ENCODE measurements around the gene FBXW11. TPM values are rescaled to one million over a fixed set of nuclear protein-coding genes. Genes with fewer than 3 reads are reported as not detected.

FBXW11 gene
- total RNA-seq, 1 donor from 2014 or later: 52.7 TPM

- TF ChIP-seq, protein P1, sequence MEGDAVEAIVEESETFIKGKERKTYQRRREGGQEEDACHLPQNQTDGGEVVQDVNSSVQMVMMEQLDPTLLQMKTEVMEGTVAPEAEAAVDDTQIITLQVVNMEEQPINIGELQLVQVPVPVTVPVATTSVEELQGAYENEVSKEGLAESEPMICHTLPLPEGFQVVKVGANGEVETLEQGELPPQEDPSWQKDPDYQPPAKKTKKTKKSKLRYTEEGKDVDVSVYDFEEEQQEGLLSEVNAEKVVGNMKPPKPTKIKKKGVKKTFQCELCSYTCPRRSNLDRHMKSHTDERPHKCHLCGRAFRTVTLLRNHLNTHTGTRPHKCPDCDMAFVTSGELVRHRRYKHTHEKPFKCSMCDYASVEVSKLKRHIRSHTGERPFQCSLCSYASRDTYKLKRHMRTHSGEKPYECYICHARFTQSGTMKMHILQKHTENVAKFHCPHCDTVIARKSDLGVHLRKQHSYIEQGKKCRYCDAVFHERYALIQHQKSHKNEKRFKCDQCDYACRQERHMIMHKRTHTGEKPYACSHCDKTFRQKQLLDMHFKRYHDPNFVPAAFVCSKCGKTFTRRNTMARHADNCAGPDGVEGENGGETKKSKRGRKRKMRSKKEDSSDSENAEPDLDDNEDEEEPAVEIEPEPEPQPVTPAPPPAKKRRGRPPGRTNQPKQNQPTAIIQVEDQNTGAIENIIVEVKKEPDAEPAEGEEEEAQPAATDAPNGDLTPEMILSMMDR (IDR thresholded peaks at IDR 0.05): no peak
- POLR2A ChIA-PET: no interaction called here
- CTCF ChIA-PET: no interaction called here
- Mint-ChIP-seq H3K4me1 (no peaks in the 10 kb centered on the region), H3K36me3 (ENCODE audit: low read depth) (peaks cover 5% of the 10 kb centered on the region), H3K27ac (no peak overlapping the region), H3K4me3 (no peak overlapping the region), H3K27me3 (no peaks in the 10 kb centered on the region), H3K9me3 (peaks cover 23% of the 10 kb centered on the region)
- DNase-seq (no peak), ATAC-seq (ENCODE audit: low read depth) (no peak)
- intact Hi-C loops (cut with micrococcal nuclease): no loop called here
Measured at GRCh38 chr5:171832775-171833174, 173.7 kb downstream of the FBXW11 start.

DNA sequence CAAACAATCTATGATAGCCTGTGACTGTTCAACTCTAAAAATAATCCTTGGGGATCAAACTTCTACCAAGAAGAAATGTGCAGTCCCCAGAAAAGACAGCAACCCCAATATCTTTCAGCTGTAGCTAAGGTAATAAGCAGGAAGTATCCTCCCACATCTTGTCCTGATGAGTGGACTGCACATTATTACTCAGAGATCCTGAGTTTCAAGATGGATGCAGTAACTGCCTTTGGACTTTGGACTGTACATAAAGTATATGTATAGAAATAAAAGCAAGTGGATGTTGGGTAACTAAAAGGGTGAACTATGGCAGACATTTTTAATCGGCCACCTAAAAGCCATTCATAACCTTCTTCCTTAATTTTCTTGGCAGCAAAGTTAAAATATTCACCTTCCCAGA is 175.8 kb downstream of the FBXW11 start:
- intact Hi-C loops (cut with micrococcal nuclease): no loop called here
- TF ChIP-seq, protein P1 (IDR thresholded peaks at IDR 0.05): no peak
- CTCF ChIA-PET: no interaction called here
- no peaks in the 10 kb centered on the region for H3K4me1 Mint-ChIP-seq
- H3K4me3 Mint-ChIP-seq: no peak overlapping the region
- POLR2A ChIA-PET: no interaction called here
- H3K27ac Mint-ChIP-seq: no peak overlapping the region
- ATAC-seq (ENCODE audit: low read depth) (no peak), DNase-seq (no peak)
- peaks cover 5% of the 10 kb centered on the region for H3K36me3 Mint-ChIP-seq (ENCODE audit: low read depth)
- no peaks in the 10 kb centered on the region for H3K27me3 Mint-ChIP-seq
- peaks cover 23% of the 10 kb centered on the region for H3K9me3 Mint-ChIP-seq

- TF ChIP-seq, protein P1 (IDR thresholded peaks at IDR 0.05): no peak
- intact Hi-C loops (cut with micrococcal nuclease): no loop called here
- H3K27me3 Mint-ChIP-seq: no peaks in the 10 kb centered on the region
- ChIA-PET CTCF (no interaction called here), POLR2A (no interaction called here)
- DNase-seq (no peak), ATAC-seq (ENCODE audit: low read depth) (no peak)
- H3K36me3 Mint-ChIP-seq (ENCODE audit: low read depth): peaks cover 2% of the 10 kb centered on the region
- peaks cover 13% of the 10 kb centered on the region for H3K9me3 Mint-ChIP-seq
- H3K4me3 Mint-ChIP-seq: no peak overlapping the region
- H3K4me1 Mint-ChIP-seq: no peaks in the 10 kb centered on the region
- H3K27ac Mint-ChIP-seq: no peak overlapping the region
Measured at GRCh38 chr5:171827162-171827561, 179.3 kb downstream of the FBXW11 start.

DNA sequence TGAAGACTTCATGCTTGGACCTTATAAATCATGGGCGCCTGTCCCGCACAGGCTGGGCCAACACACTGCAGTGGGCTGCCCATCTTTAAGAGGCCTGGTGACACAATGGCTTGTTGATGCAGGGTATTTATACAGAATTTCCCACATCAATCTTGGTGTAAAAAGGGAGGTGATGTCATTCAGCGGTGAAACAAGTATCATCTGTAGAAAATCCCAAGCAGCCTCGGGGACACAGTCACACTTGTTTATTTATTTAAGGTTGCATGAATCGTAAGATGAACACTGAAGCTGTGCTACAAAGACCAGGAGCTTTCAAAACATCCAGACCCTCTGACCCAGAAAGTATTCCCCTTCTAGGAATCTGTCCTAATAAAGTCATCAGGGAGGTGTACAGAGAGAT is 180.3 kb downstream of the FBXW11 start:
- TF ChIP-seq, protein P1 (IDR thresholded peaks at IDR 0.05): no peak
- no peaks in the 10 kb centered on the region for H3K27me3 Mint-ChIP-seq
- no peak overlapping the region for H3K27ac Mint-ChIP-seq
- no peak for DNase-seq
- no peak overlapping the region for H3K4me3 Mint-ChIP-seq
- POLR2A ChIA-PET: no interaction called here
- H3K4me1 Mint-ChIP-seq: no peaks in the 10 kb centered on the region
- no peak for ATAC-seq (ENCODE audit: low read depth)
- H3K9me3 Mint-ChIP-seq: peaks cover 3% of the 10 kb centered on the region
- no peaks in the 10 kb centered on the region for H3K36me3 Mint-ChIP-seq (ENCODE audit: low read depth)
- intact Hi-C loops (cut with micrococcal nuclease): no loop called here
- CTCF ChIA-PET: no interaction called here

DNA sequence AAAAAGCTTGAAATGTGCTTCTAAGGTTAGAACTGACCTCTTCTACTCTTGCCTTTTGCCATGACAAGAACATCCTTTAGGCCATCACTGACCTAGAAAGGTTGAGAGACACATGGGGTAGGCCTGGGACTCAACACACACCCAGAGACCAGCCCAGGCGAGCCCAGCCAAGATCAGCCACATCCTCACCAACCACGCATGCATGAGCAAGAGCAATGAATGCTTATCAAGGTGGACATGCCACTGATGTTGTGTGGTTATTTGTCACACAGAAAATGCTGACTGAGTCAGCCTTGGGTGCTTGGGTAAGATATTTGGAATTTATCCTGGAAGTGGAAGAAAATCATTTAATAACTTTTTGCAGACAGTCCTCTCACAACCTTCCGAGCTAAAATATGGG is 181.4 kb downstream of the FBXW11 start:
- no peaks in the 10 kb centered on the region for H3K36me3 Mint-ChIP-seq (ENCODE audit: low read depth)
- H3K4me3 Mint-ChIP-seq: no peak overlapping the region
- peaks cover under 1% of the 10 kb centered on the region for H3K9me3 Mint-ChIP-seq
- ATAC-seq (ENCODE audit: low read depth): no peak
- POLR2A ChIA-PET: no interaction called here
- CTCF ChIA-PET: no interaction called here
- H3K27ac Mint-ChIP-seq: no peak overlapping the region
- DNase-seq: no peak
- H3K4me1 Mint-ChIP-seq: no peaks in the 10 kb centered on the region
- no peaks in the 10 kb centered on the region for H3K27me3 Mint-ChIP-seq
- intact Hi-C loops (cut with micrococcal nuclease): no loop called here
- TF ChIP-seq, protein P1 (IDR thresholded peaks at IDR 0.05): no peak
